CD14-positive monocyte (primary cell): Measurements from ENCODE around the gene CLCNKB. TPM values are rescaled to one million over a fixed set of nuclear protein-coding genes. Genes with fewer than 3 reads are reported as not detected.

Source experiments
- DNase-seq, 3 donors: peaks; one replicate each; pipeline ENCODE4 v3.0.0-alpha.2; 2011 to 2022
- H2AFZ ChIP-seq: 2 replicates; pipeline ENCODE4 v1.6.0; 2012; ENCODE audit warnings: mild to moderate bottlenecking, low read depth, low read length, inconsistent platforms; ENCODE audit not compliant: insufficient read depth, poor library complexity, severe bottlenecking
- H3K27ac ChIP-seq, 2 donors: 1 replicate in 1 of 2; 2 replicates in 1 of 2; pipeline ENCODE4 v1.5.1; 2012 to 2013; ENCODE audit warnings: low read length in 2 of 2, control low read depth in 1 of 2, inconsistent platforms in 1 of 2, low read depth in 1 of 2, mild to moderate bottlenecking in 1 of 2
- H3K27me3 ChIP-seq, 2 donors: one replicate each; pipeline versions ENCODE4 v1.6.0 to v1.6.1; 2011 to 2013; ENCODE audit warnings: low read length in 2 of 2; ENCODE audit not compliant: control insufficient read depth in 2 of 2, insufficient read depth in 2 of 2
- H3K36me3 ChIP-seq, 2 donors: replicated peaks in 1 of 2; 1 replicate in 1 of 2; 2 replicates in 1 of 2; pipeline versions ENCODE4 v1.5.1 to v1.6.1; 2012 to 2013; ENCODE audit warnings: low read length in 2 of 2, control low read depth in 1 of 2, inconsistent platforms in 1 of 2, mild to moderate bottlenecking in 1 of 2; ENCODE audit not compliant: insufficient read depth in 2 of 2, control insufficient read depth in 1 of 2
- H3K4me1 ChIP-seq, 2 donors: 1 replicate in 1 of 2; 2 replicates in 1 of 2; pipeline versions ENCODE4 v1.5.1 to v1.6.1; 2012 to 2013; ENCODE audit warnings: low read length in 2 of 2, control low read depth in 1 of 2, inconsistent platforms in 1 of 2, mild to moderate bottlenecking in 1 of 2, moderate library complexity in 1 of 2; ENCODE audit not compliant: insufficient read depth in 2 of 2, control insufficient read depth in 1 of 2
- H3K4me2 ChIP-seq: replicated peaks from 2 replicates; pipeline ENCODE3; 2012; ENCODE audit warnings: low read length, moderate library complexity, mild to moderate bottlenecking; ENCODE audit not compliant: poor library complexity, severe bottlenecking; ENCODE audit errors: extremely low read depth
- H3K4me3 ChIP-seq, 3 experiments: fragments of 200-600 bp in 1 of 3; sonication (generic) in 1 of 3; replicated peaks in 1 of 3; 1 replicate in 2 of 3; 2 replicates in 1 of 3; pipeline ENCODE4 v1.5.1; 2011 to 2013; ENCODE audit warnings: low read length in 3 of 3, mild to moderate bottlenecking in 3 of 3, control low read depth in 2 of 3, low read depth in 2 of 3, inconsistent platforms in 1 of 3, moderate library complexity in 1 of 3
- H3K79me2 ChIP-seq: 2 replicates; pipeline ENCODE4 v1.6.0; 2012; ENCODE audit warnings: mild to moderate bottlenecking, control low read depth, inconsistent platforms, low read length, moderate library complexity; ENCODE audit not compliant: insufficient read depth
- H3K9ac ChIP-seq: 2 replicates; pipeline ENCODE4 v1.6.0; 2017; ENCODE audit warnings: low read length, mild to moderate bottlenecking; ENCODE audit not compliant: insufficient read depth, poor library complexity, severe bottlenecking
- H3K9me3 ChIP-seq, 2 donors: replicated peaks in 1 of 2; 1 replicate in 1 of 2; 2 replicates in 1 of 2; pipeline versions ENCODE4 v1.5.1 to v1.6.1; 2012 to 2013; ENCODE audit warnings: low read length in 2 of 2, control low read depth in 1 of 2; ENCODE audit not compliant: control insufficient read depth in 1 of 2, insufficient read depth in 1 of 2
- H4K20me1 ChIP-seq: 2 replicates; pipeline ENCODE4 v1.6.0; 2012; ENCODE audit warnings: mild to moderate bottlenecking, low read length, control low read depth, moderate library complexity; ENCODE audit not compliant: insufficient read depth
- H3K27ac Mint-ChIP-seq, 7 donors: one replicate each; pipeline ENCODE4 v1.8.0; 2020; ENCODE audit warnings: mild to moderate bottlenecking in 7 of 7, mixed read lengths in 7 of 7, moderate library complexity in 6 of 7, inconsistent platforms in 2 of 7
- H3K27me3 Mint-ChIP-seq, 3 donors: one replicate each; pipeline ENCODE4 v1.8.0; 2021 to 2022; ENCODE audit warnings: low read depth in 3 of 3, mild to moderate bottlenecking in 3 of 3, mixed read lengths in 3 of 3, moderate library complexity in 3 of 3, inconsistent platforms in 1 of 3
- H3K36me3 Mint-ChIP-seq, 2 donors: one replicate each; pipeline ENCODE4 v1.8.0; 2020; ENCODE audit warnings: mixed read lengths in 2 of 2, inconsistent platforms in 1 of 2, mild to moderate bottlenecking in 1 of 2
- H3K4me1 Mint-ChIP-seq: one replicate; pipeline ENCODE4 v1.8.0; 2020; ENCODE audit warnings: mild to moderate bottlenecking, mixed read lengths
- H3K4me3 Mint-ChIP-seq, 2 donors: one replicate each; pipeline ENCODE4 v1.8.0; 2020; ENCODE audit warnings: mild to moderate bottlenecking in 2 of 2, mixed read lengths in 2 of 2, moderate library complexity in 1 of 2
- H3K9me3 Mint-ChIP-seq, 7 donors: one replicate each; pipeline ENCODE4 v1.8.0; 2020 to 2022; ENCODE audit warnings: mixed read lengths in 7 of 7, mild to moderate bottlenecking in 6 of 7, moderate library complexity in 6 of 7, inconsistent platforms in 2 of 7
- WGBS: methylation state at CpG from one replicate; pipeline ENCODE4 v1.1.5; 2013; ENCODE audit warnings: missing lambda C conversion rate; ENCODE audit not compliant: insufficient coverage; 5-methylcytosine and 5-hydroxymethylcytosine counted together
- intact Hi-C, 2 donors: fragments of 100-400 bp; cut with micrococcal nuclease; formaldehyde crosslinking; loops; one replicate each; pipeline versions ENCODE4 v1.15.0 to v1.15.1; 2023
- polyA plus RNA-seq, 3 donors: library from polyadenylated mRNA; depleted of rRNA in 1 of 3; unstranded in 2 of 3; stranded (reverse) in 1 of 3; fragments of 300-500 nt in 2 of 3; fragments of >200 nt in 1 of 3; fragmentation: Illumina TruSeq in 2 of 3; gene quantifications; 1 replicate in 2 of 3; 2 replicates in 1 of 3; pipeline ENCODE4 v1.2.3, GENCODE V29; 2012 to 2021
- TF ChIP-seq, protein P1 (sequence below): fragments of 200-600 bp; IDR thresholded peaks from one replicate; pipeline ENCODE4 v1.8.0; 2022; ENCODE audit warnings: antibody characterized with exemption, mild to moderate bottlenecking

Gene CLCNKB
- polyA plus RNA-seq, 3 donors, result not detected

DNA sequence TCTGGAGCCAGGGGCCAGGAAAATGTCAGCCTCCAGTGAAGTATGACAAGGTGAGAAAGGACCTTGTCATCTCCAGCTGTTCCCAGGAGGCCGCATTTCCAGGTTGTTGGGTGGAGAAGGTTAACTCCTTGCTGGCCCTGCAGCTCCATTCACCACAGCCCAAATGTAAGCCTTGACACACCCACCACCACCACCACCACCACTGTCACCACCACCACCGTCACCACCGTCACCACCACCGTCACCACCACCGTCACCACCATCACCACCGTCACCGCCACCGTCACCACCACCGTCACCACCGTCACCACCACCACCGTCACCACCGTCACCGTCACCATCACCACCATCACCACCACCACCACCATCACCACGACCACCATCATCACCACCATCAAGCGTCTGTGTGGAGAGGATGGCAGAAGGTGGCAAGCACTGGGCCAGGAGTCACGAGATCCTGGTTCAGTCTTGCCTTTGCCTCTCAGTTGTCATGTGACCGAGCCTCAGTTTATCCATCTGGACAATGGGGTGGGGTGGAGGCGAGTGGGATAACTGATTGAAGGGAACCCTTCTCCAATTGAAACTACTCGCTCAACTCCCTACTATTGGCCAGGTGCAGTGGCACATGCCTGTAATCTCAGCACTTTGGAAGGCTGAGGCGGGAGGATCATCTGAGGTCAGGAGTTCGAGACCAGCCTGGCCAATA is 51.0 kb downstream of the CLCNKB start:
- Histone ChIP-seq H4K20me1 (no peaks in the 10 kb centered on the region), H3K4me1 (no peaks in the 10 kb centered on the region), H3K4me3 (no peak overlapping the region), H3K4me2 (no peak overlapping the region), H2AFZ (no peak overlapping the region), H3K9me3 (no peaks in the 10 kb centered on the region), H3K36me3 (no peaks in the 10 kb centered on the region), H3K9ac (no peak overlapping the region), H3K27ac (no peak overlapping the region), H3K79me2 (no peaks in the 10 kb centered on the region), H3K27me3 (no peaks in the 10 kb centered on the region)
- Mint-ChIP-seq H3K27ac (peak overlapping the region in 1 of 7 donors; percentile 25), H3K4me3 (no peak overlapping the region), H3K9me3 (peaks cover 0 to 1% (median 0%) of the 10 kb centered on the region in 7 donors), H3K36me3 (no peaks in the 10 kb centered on the region), H3K4me1 (no peaks in the 10 kb centered on the region), H3K27me3 (peaks cover 2 to 19% (median 3%) of the 10 kb centered on the region in 3 donors)
- TF ChIP-seq, protein P1, sequence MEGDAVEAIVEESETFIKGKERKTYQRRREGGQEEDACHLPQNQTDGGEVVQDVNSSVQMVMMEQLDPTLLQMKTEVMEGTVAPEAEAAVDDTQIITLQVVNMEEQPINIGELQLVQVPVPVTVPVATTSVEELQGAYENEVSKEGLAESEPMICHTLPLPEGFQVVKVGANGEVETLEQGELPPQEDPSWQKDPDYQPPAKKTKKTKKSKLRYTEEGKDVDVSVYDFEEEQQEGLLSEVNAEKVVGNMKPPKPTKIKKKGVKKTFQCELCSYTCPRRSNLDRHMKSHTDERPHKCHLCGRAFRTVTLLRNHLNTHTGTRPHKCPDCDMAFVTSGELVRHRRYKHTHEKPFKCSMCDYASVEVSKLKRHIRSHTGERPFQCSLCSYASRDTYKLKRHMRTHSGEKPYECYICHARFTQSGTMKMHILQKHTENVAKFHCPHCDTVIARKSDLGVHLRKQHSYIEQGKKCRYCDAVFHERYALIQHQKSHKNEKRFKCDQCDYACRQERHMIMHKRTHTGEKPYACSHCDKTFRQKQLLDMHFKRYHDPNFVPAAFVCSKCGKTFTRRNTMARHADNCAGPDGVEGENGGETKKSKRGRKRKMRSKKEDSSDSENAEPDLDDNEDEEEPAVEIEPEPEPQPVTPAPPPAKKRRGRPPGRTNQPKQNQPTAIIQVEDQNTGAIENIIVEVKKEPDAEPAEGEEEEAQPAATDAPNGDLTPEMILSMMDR, result no peak
- 89% methylated on average over 3 of the region's 21 CpGs for WGBS
- DNase-seq, result no peak
- intact Hi-C loops, result no loop called here

- Mint-ChIP-seq H3K4me3 (no peak overlapping the region), H3K27ac (no peak overlapping the region), H3K4me1 (no peaks in the 10 kb centered on the region), H3K9me3 (peaks cover 0 to 1% (median 0%) of the 10 kb centered on the region in 7 donors), H3K36me3 (no peaks in the 10 kb centered on the region), H3K27me3 (peaks cover 2 to 22% (median 3%) of the 10 kb centered on the region in 3 donors)
- WGBS, result 95% methylated on average over 7 of the region's 9 CpGs
- DNase-seq, result no peak
- no peaks in the 10 kb centered on the region for H3K27me3 ChIP-seq
- H3K4me1 ChIP-seq, result no peaks in the 10 kb centered on the region
- H3K27ac ChIP-seq, result no peak overlapping the region
- H3K79me2 ChIP-seq, result no peaks in the 10 kb centered on the region
- intact Hi-C loops, result no loop called here
- H3K4me3 ChIP-seq, result no peak overlapping the region
- no peak overlapping the region for H2AFZ ChIP-seq
- no peaks in the 10 kb centered on the region for H4K20me1 ChIP-seq
- no peaks in the 10 kb centered on the region for H3K9me3 ChIP-seq
- no peaks in the 10 kb centered on the region for H3K36me3 ChIP-seq
- no peak overlapping the region for H3K4me2 ChIP-seq
- no peak overlapping the region for H3K9ac ChIP-seq
- TF ChIP-seq, protein P1, result no peak
Observed at GRCh38 chr1:16095447-16095846, 51.9 kb downstream of the CLCNKB start.
